ENCODE data around the gene ROR2.

Gene ROR2

GRCh38 chr9:91755761-91756509 lies 194.1 kb downstream of the ROR2 start:
- TF ChIP-seq TSHZ2 (CRISPR knock-in tag; IDR thresholded peaks at IDR 0.05) (no peak), ZFP30 (CRISPR knock-in tag; IDR thresholded peaks at IDR 0.05) (no peak), RARB (CRISPR knock-in tag; IDR thresholded peaks at IDR 0.05) (no peak), CREB5 (CRISPR knock-in tag; IDR thresholded peaks at IDR 0.05; ENCODE audit: low read depth) (no peak), CSRNP3 (CRISPR knock-in tag; IDR thresholded peaks at IDR 0.05) (no peak)
- ATAC-seq: no peak

- TF ChIP-seq CSRNP3 (CRISPR knock-in tag; IDR thresholded peaks at IDR 0.05): no peak
These were observed 196.3 kb downstream of the ROR2 start for GRCh38 chr9:91753711-91754110.

GRCh38 chr9:91751922-91752321 lies 198.1 kb downstream of the ROR2 start:
- ATAC-seq: no peak
- TF ChIP-seq ZC3H10 (CRISPR knock-in tag; IDR thresholded peaks at IDR 0.05): no peak
- no peak for TF ChIP-seq CREB5 (CRISPR knock-in tag; IDR thresholded peaks at IDR 0.05; ENCODE audit: low read depth)
- no peak for TF ChIP-seq TOX (CRISPR knock-in tag; IDR thresholded peaks at IDR 0.05; ENCODE audit: borderline replicate concordance)
- no peak for TF ChIP-seq SNAI2 (CRISPR knock-in tag; IDR thresholded peaks at IDR 0.05)
- no peak for TF ChIP-seq ARNTL (CRISPR knock-in tag; IDR thresholded peaks at IDR 0.05; ENCODE audit: borderline replicate concordance, low read depth)
- no peak for TF ChIP-seq ISL1 (CRISPR knock-in tag; IDR thresholded peaks at IDR 0.05)
- TF ChIP-seq ZNF70 (CRISPR knock-in tag; IDR thresholded peaks at IDR 0.05): no peak
- no peak for TF ChIP-seq ESRRG (CRISPR knock-in tag; IDR thresholded peaks at IDR 0.05)
- no peak for TF ChIP-seq TCF4 (CRISPR knock-in tag; IDR thresholded peaks at IDR 0.05; ENCODE audit: borderline replicate concordance)
- no peak for TF ChIP-seq OSR1 (CRISPR knock-in tag; IDR thresholded peaks at IDR 0.05)
- TF ChIP-seq ZNF8 (CRISPR knock-in tag; IDR thresholded peaks at IDR 0.05): no peak
- TF ChIP-seq ZNF565 (CRISPR knock-in tag; conservative IDR thresholded peaks at IDR 0.05; ENCODE audit: low read depth): no peak
- TF ChIP-seq TSHZ2 (CRISPR knock-in tag; IDR thresholded peaks at IDR 0.05): no peak
- TF ChIP-seq ZFP30 (CRISPR knock-in tag; IDR thresholded peaks at IDR 0.05): no peak
- no peak for TF ChIP-seq PATZ1 (CRISPR knock-in tag; IDR thresholded peaks at IDR 0.05; ENCODE audit: borderline replicate concordance)
- no peak for TF ChIP-seq CSRNP3 (CRISPR knock-in tag; IDR thresholded peaks at IDR 0.05)
- no peak for TF ChIP-seq PPARA (CRISPR knock-in tag; IDR thresholded peaks at IDR 0.05; ENCODE audit: borderline replicate concordance)
- no peak for TF ChIP-seq BACH2 (CRISPR knock-in tag; IDR thresholded peaks at IDR 0.05; ENCODE audit: borderline replicate concordance)
- TF ChIP-seq CSDC2 (CRISPR knock-in tag; IDR thresholded peaks at IDR 0.05): no peak

More at GRCh38 chr9:91753711-91754110, 196.3 kb downstream of the ROR2 start:
- no peak for ATAC-seq

Measured in SK-N-SH treated with all-trans-retinoic acid at 6 μM for 48 hours (cell line).